A549 (cell line): ENCODE results near the gene SEC61B.

Source experiments
- CHD2 ChIP-seq: fragments of 150-350 bp; IDR thresholded peaks from 2 replicates; pipeline ENCODE4 v1.6.1; 2014; ENCODE audit warnings: low read length; ENCODE audit not compliant: partially characterized antibody
- KDM1A ChIP-seq: fragments of 200-600 bp; sonication (generic); IDR thresholded peaks from 2 replicates; pipeline ENCODE4 v1.6.1; 2016; ENCODE audit warnings: low read depth, mild to moderate bottlenecking
- POLR2A ChIP-seq: IDR thresholded peaks from 2 replicates; pipeline ENCODE4 v1.6.1; 2012; ENCODE audit warnings: mild to moderate bottlenecking, low read length
- RAD21 ChIP-seq, 2 experiments: fragments of >200 bp in 1 of 2; sonication (Bioruptor Twin) in 1 of 2; formaldehyde crosslinking in 1 of 2; IDR thresholded peaks in 1 of 2; conservative IDR thresholded peaks in 1 of 2; 2 replicates in 1 of 2; 3 replicates in 1 of 2; pipeline ENCODE4 v1.6.1; 2012 to 2018; ENCODE audit warnings: inconsistent platforms in 1 of 2
- TF ChIP-seq, protein P1 (sequence below): fragments of >200 bp; sonication (Bioruptor Twin); formaldehyde crosslinking; IDR thresholded peaks from 3 replicates; pipeline ENCODE4 v1.5.1; 2016
- TF ChIP-seq, protein P2 (sequence below): IDR thresholded peaks from 2 replicates; pipeline ENCODE4 v1.6.1; 2012

DNA sequence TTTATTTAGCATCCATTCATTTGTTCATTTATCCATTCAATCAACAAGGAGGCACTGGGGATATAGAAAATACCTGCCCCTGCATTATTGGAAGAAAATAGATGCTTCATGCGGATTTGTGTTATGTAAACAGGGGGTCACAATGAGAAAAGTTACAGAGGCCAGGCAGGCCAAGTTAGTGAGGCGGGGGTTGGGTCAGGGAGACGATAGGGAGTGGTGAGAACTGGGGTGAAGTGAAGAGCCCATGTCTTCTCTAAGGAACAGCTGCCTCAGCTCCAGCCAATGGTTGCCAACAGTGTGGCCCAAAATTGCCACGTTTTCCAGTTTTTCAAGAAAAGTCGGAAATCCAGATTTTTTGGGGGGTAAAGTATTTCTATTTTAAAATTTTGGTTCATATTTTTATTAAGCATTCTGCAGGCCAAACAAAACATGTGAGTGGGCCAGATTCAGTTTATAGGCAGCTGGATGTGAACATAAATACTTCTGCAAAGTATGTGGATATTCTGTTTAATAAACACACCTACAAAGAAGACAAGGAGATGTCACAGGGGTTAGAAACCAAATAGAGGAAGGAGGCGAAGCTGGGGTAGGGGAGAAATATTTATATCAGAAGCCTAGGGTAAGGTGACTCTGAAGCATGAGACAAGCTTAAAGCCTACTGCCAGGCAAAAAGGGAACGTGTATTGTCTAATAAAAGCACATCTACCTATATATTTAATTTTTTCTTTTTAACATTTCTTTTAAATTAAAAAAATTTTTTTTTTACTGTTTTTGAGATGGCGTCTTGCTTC lies 44.3 kb upstream of the SEC61B start:
- TF ChIP-seq, protein P1, sequence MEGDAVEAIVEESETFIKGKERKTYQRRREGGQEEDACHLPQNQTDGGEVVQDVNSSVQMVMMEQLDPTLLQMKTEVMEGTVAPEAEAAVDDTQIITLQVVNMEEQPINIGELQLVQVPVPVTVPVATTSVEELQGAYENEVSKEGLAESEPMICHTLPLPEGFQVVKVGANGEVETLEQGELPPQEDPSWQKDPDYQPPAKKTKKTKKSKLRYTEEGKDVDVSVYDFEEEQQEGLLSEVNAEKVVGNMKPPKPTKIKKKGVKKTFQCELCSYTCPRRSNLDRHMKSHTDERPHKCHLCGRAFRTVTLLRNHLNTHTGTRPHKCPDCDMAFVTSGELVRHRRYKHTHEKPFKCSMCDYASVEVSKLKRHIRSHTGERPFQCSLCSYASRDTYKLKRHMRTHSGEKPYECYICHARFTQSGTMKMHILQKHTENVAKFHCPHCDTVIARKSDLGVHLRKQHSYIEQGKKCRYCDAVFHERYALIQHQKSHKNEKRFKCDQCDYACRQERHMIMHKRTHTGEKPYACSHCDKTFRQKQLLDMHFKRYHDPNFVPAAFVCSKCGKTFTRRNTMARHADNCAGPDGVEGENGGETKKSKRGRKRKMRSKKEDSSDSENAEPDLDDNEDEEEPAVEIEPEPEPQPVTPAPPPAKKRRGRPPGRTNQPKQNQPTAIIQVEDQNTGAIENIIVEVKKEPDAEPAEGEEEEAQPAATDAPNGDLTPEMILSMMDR: no peak
- TF ChIP-seq, protein P2, sequence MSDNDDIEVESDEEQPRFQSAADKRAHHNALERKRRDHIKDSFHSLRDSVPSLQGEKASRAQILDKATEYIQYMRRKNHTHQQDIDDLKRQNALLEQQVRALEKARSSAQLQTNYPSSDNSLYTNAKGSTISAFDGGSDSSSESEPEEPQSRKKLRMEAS: no peak
- no peak for TF ChIP-seq KDM1A
- TF ChIP-seq CHD2: no peak
- TF ChIP-seq POLR2A: no peak
- no peak for TF ChIP-seq RAD21 (conservative IDR thresholded peaks at IDR 0.05 in 1 of 2, IDR thresholded peaks at IDR 0.05 in 1 of 2)
